Nephron (organoid): ENCODE measurements around the gene C22orf42.
A peak's percentile ranks its signal among the peaks of the same experiment; 100 is the strongest.
"Not testable (repeated sequence)": the region's sequence is repeated elsewhere in the genome, so short reads cannot be mapped to it uniquely, and the experiment has no call there.

Experiments
- H3K27ac Mint-ChIP-seq, 3 experiments: 2 replicates each; pipeline ENCODE4 v1.8.0; 2020; ENCODE audit warnings: mixed read lengths in 3 of 3, mild to moderate bottlenecking in 2 of 3, moderate library complexity in 1 of 3
- H3K27me3 Mint-ChIP-seq: 2 replicates; pipeline ENCODE4 v1.8.0; 2021; ENCODE audit warnings: low read depth, mild to moderate bottlenecking, moderate library complexity, mixed read lengths
- H3K36me3 Mint-ChIP-seq: 2 replicates; pipeline ENCODE4 v1.8.0; 2020; ENCODE audit warnings: low read depth, mixed read lengths
- H3K4me1 Mint-ChIP-seq: 2 replicates; pipeline ENCODE4 v1.8.0; 2020; ENCODE audit warnings: mixed read lengths
- H3K4me3 Mint-ChIP-seq, 3 experiments: 2 replicates each; pipeline ENCODE4 v1.8.0; 2020; ENCODE audit warnings: mild to moderate bottlenecking in 3 of 3, mixed read lengths in 3 of 3, moderate library complexity in 2 of 3
- H3K9me3 Mint-ChIP-seq: 2 replicates; pipeline ENCODE4 v1.8.0; 2020; ENCODE audit warnings: mixed read lengths
- TF ChIP-seq, protein P1 (sequence below), 3 experiments: fragments of 200-600 bp; sonication (generic); IDR thresholded peaks; one replicate each; pipeline ENCODE4 v1.5.0; 2021; ENCODE audit warnings: antibody characterized with exemption in 3 of 3; ENCODE audit not compliant: unreplicated experiment in 3 of 3

C22orf42 gene

DNA sequence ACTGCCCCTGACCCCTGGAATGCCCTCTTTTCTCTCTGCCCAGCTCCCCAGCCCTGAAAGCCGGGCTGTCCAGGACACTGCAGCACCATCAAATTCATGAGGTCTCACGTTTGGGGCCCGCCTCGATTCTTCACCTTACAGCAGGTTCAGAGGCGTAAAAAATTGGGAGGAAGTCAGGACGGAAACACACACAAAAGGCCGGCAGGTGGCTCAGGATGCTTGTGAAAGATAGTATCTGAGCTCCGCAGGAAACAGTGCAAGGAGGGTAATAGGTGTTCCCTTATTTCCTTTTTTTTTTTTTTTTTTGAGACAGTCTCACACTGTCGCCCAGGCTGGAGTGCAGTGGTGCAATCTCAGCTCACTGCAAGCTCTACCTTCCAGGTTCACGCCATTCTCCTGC is 41.6 kb upstream of the C22orf42 start:
- Mint-ChIP-seq H3K27me3 (peaks cover 64% of the 10 kb centered on the region), H3K4me3 (no peak overlapping the region), H3K36me3 (no peaks in the 10 kb centered on the region), H3K9me3 (no peaks in the 10 kb centered on the region), H3K4me1 (peaks cover 11% of the 10 kb centered on the region), H3K27ac (no peak overlapping the region)
- TF ChIP-seq, protein P1, sequence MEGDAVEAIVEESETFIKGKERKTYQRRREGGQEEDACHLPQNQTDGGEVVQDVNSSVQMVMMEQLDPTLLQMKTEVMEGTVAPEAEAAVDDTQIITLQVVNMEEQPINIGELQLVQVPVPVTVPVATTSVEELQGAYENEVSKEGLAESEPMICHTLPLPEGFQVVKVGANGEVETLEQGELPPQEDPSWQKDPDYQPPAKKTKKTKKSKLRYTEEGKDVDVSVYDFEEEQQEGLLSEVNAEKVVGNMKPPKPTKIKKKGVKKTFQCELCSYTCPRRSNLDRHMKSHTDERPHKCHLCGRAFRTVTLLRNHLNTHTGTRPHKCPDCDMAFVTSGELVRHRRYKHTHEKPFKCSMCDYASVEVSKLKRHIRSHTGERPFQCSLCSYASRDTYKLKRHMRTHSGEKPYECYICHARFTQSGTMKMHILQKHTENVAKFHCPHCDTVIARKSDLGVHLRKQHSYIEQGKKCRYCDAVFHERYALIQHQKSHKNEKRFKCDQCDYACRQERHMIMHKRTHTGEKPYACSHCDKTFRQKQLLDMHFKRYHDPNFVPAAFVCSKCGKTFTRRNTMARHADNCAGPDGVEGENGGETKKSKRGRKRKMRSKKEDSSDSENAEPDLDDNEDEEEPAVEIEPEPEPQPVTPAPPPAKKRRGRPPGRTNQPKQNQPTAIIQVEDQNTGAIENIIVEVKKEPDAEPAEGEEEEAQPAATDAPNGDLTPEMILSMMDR (IDR thresholded peaks at IDR 0.05; ENCODE audit: unreplicated experiment in 3 of 3): no peak

DNA sequence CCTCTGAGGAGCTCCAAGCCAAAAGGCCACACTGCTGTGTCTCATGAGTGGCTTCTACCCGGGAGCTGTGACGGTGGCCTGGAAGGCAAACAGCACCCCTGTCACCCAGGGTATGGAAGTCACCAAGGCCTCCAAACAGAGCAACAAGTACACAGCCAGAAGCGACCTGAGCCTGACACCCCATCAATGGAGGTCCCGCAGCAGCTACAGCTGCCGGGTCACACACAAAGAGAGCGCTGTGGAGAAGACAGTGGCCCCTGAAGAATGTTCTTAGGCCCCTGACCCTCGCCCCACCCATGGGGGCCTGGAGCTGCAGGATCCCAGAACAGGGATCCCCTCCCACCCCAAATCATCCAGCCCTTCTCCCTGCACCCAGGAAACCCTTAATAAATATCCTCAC is 40.9 kb upstream of the C22orf42 start:
- TF ChIP-seq, protein P1 (IDR thresholded peaks at IDR 0.05; ENCODE audit: unreplicated experiment in 3 of 3): no peak
- H3K9me3 Mint-ChIP-seq: no peaks in the 10 kb centered on the region
- peaks cover 60% of the 10 kb centered on the region for H3K27me3 Mint-ChIP-seq
- no peak overlapping the region for H3K27ac Mint-ChIP-seq
- H3K4me3 Mint-ChIP-seq: no peak overlapping the region
- H3K36me3 Mint-ChIP-seq: no peaks in the 10 kb centered on the region
- H3K4me1 Mint-ChIP-seq: peaks cover 8% of the 10 kb centered on the region

DNA sequence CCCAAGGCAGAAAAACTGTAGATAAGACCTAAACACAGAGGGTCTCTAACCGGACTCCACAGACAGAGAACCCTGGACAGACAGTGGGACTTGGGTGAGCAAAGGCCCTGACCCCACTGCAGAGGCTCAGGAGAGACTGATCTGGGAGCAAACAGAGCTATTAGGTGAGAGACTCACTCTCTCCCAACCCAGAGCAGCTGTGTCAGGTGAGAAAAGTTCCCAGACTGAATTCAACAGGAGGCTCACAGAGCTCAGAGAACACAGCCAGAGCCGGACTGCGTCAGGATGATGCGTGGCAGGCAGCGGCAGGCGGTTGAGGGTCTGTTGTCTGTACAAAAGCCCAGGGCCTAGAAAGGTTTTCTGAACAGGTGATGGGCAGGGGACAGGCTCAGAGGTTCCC is 40.2 kb upstream of the C22orf42 start:
- peaks cover 2% of the 10 kb centered on the region for H3K4me1 Mint-ChIP-seq
- no peaks in the 10 kb centered on the region for H3K9me3 Mint-ChIP-seq
- H3K27me3 Mint-ChIP-seq: peaks cover 54% of the 10 kb centered on the region
- no peak overlapping the region for H3K4me3 Mint-ChIP-seq
- TF ChIP-seq, protein P1 (IDR thresholded peaks at IDR 0.05; ENCODE audit: unreplicated experiment in 3 of 3): no peak
- no peak overlapping the region for H3K27ac Mint-ChIP-seq
- no peaks in the 10 kb centered on the region for H3K36me3 Mint-ChIP-seq

DNA sequence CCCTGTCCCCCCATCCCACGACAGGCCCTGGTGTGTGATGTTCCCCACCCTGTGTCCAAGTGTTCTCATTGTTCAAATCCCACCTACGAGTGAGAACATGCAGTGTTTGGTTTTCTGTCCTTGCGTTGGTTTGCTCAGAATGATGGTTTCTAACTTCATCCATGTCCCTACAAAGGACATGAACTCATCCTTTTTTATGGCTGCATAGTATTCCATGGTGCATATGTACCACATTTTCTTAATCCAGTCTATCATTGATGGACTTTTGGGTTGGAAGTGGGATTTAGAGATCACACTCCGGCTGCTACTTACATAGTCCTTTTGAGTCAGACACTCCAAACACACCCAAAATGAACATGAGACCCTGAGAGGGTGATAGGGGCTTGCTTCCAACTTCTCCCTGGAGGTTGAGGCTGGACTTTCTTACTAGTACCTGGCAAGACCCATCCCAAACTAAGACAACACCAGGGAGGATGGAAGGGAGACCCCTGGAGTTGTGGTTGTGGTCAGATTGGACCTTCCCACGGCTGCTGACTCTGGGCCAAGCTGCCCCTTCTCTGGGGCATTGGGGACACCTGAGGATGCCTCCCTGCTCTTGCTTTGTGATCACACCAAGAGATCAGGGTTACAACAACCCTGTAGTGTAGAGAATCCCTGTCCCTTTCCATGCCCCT is 38.6 kb upstream of the C22orf42 start:
- H3K27me3 Mint-ChIP-seq: peaks cover 49% of the 10 kb centered on the region
- H3K4me3 Mint-ChIP-seq: not testable (repeated sequence)

DNA sequence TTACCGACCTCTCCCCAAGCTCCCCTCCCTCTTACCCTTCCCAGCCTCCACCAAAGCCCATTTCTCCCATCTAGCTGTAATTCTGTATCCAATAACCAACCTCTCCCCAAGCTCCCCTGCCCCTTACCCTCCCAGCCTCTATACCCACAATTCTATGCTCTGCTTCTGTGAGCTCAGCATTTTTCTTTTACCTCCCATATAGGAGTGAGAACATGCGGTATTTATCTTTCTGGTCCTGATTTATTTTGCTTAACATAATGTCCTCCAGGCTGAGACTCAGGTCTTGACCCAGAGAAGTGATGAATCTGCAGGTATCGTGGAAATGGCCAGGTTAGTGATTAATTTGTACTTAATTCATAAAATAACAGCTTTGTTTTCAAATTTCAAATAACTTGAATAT is 36.8 kb upstream of the C22orf42 start:
- not testable (repeated sequence) for H3K4me1 Mint-ChIP-seq, H3K36me3 Mint-ChIP-seq, H3K9me3 Mint-ChIP-seq, H3K4me3 Mint-ChIP-seq
- Mint-ChIP-seq H3K27me3 (peaks cover 44% of the 10 kb centered on the region), H3K27ac (peak overlapping the region in 1 of 3 experiments; percentile 83)

More for the DNA sequence above, 38.6 kb upstream of the C22orf42 start:
- H3K27ac Mint-ChIP-seq, H3K36me3 Mint-ChIP-seq, H3K9me3 Mint-ChIP-seq, H3K4me1 Mint-ChIP-seq: not testable (repeated sequence)

DNA sequence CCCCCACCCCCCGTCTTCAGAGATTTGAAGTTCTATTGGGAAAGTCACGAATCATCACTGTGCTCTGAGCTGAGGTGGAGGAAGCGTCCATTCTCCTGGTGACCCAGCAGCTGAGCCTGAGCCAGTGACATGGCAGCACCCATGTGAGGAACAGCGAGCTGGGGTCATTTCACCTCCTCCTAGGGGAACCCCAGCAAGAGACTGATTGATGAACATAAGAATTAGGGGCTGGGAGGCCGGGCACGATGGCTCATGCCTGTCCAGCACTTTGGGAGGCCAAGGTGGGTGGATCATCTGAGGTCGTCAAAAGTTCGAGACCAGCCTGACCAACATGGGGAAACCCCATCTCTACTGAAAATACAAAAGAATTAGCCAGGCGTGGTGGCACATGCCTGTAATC is 34.2 kb upstream of the C22orf42 start:
- H3K4me3 Mint-ChIP-seq, H3K36me3 Mint-ChIP-seq, H3K4me1 Mint-ChIP-seq, H3K9me3 Mint-ChIP-seq, H3K27ac Mint-ChIP-seq: not testable (repeated sequence)
- H3K27me3 Mint-ChIP-seq: peaks cover 34% of the 10 kb centered on the region

DNA sequence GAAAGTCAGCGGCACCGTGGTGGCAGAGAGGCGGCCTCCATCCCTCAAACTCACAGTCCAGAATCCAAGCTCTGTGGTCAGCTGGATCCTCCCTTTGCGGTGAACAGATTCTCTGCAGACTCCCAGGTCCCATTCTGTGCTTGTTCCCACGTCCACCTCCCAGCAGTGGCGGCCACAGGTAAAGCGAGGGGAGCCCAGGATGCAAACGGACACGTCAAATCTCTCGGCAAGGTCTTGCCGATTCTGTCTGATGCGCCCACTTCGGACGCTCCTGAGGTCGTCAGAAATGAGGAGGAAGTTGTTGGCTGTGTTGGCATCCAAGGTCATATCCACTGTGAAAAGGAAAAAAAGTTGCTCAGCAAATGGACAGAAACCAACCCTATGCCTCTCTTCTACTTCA is 31.9 kb upstream of the C22orf42 start:
- H3K36me3 Mint-ChIP-seq, H3K9me3 Mint-ChIP-seq, H3K27ac Mint-ChIP-seq, H3K4me1 Mint-ChIP-seq, H3K4me3 Mint-ChIP-seq: not testable (repeated sequence)
- peaks cover 33% of the 10 kb centered on the region for H3K27me3 Mint-ChIP-seq

DNA sequence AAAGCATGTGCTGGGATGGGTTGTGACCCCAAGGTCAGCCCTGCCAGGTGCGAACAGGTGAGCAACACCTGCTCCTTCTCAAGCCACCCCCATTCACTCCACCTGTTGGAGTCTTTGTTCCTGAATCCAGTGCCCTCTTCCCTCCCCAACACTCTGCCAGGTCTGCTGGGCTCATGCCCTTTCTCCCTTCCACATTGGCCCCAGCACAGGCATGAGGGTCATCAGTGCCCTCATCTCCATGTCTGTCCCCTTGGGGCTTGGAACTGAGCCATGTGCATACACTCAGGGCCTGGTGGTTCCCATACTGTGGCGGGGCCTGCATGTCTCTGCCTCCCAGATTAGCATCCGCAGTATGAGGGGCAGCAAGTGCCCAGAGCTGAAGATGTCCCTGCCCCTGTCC is 26.7 kb upstream of the C22orf42 start:
- H3K27ac Mint-ChIP-seq: no peak overlapping the region
- no peak overlapping the region for H3K4me3 Mint-ChIP-seq
- H3K36me3 Mint-ChIP-seq: no peaks in the 10 kb centered on the region
- TF ChIP-seq, protein P1 (IDR thresholded peaks at IDR 0.05; ENCODE audit: unreplicated experiment in 3 of 3): no peak
- H3K4me1 Mint-ChIP-seq: no peaks in the 10 kb centered on the region
- H3K9me3 Mint-ChIP-seq: no peaks in the 10 kb centered on the region
- peaks cover 23% of the 10 kb centered on the region for H3K27me3 Mint-ChIP-seq
